Measurements from ENCODE around the gene ITGAL. TPM values are rescaled to one million over a fixed set of nuclear protein-coding genes. Genes with fewer than 3 reads are reported as not detected.

ITGAL gene
- total and polyA plus RNA-seq, 2 donors = 1.8 to 4.1 TPM

- Histone ChIP-seq H3K36me3 (ENCODE audit: insufficient read depth) (no peaks in the 10 kb centered on the region), H3K27ac (ENCODE audit: low read depth) (no peak overlapping the region), H3K4me1 (ENCODE audit: insufficient read depth) (no peaks in the 10 kb centered on the region), H3K4me3 (ENCODE audit: low read depth, low read length) (no peak overlapping the region)
- 70% methylated on average over 6 of the region's 6 CpGs for WGBS
- no peak for DNase-seq (ENCODE audit: extremely low spot score)
Observed at GRCh38 chr16:30490210-30490609, 17.7 kb downstream of the ITGAL start.

- H3K4me1 ChIP-seq (ENCODE audit: insufficient read depth) = no peaks in the 10 kb centered on the region
- DNase-seq (ENCODE audit: extremely low spot score) = no peak
- H3K36me3 ChIP-seq (ENCODE audit: insufficient read depth) = no peaks in the 10 kb centered on the region
- H3K27ac ChIP-seq (ENCODE audit: low read depth) = no peak overlapping the region
- WGBS = 84% methylated on average over 4 of the region's 4 CpGs
- no peak overlapping the region for H3K4me3 ChIP-seq (ENCODE audit: low read depth, low read length)
Observed at GRCh38 chr16:30491229-30491628, 18.7 kb downstream of the ITGAL start.

GRCh38 chr16:30491744-30492308, 19.3 kb downstream of the ITGAL start:
- H3K36me3 ChIP-seq (ENCODE audit: insufficient read depth) = no peaks in the 10 kb centered on the region
- no peak overlapping the region for H3K4me3 ChIP-seq (ENCODE audit: low read depth, low read length)
- DNase-seq (ENCODE audit: extremely low spot score) = no peak
- H3K4me1 ChIP-seq (ENCODE audit: insufficient read depth) = no peaks in the 10 kb centered on the region
- WGBS = 43% methylated on average over 6 of the region's 6 CpGs
- no peak overlapping the region for H3K27ac ChIP-seq (ENCODE audit: low read depth)

GRCh38 chr16:30493941-30494488, 21.5 kb downstream of the ITGAL start:
- Histone ChIP-seq H3K4me1 (ENCODE audit: insufficient read depth) (no peaks in the 10 kb centered on the region), H3K36me3 (ENCODE audit: insufficient read depth) (no peaks in the 10 kb centered on the region), H3K4me3 (ENCODE audit: low read depth, low read length) (no peak overlapping the region), H3K27ac (ENCODE audit: low read depth) (no peak overlapping the region)
- 71% methylated on average over 11 of the region's 11 CpGs for WGBS
- DNase-seq (ENCODE audit: extremely low spot score) = no peak

- 60% methylated on average over 12 of the region's 12 CpGs for WGBS
- Histone ChIP-seq H3K4me1 (ENCODE audit: insufficient read depth) (no peaks in the 10 kb centered on the region), H3K36me3 (ENCODE audit: insufficient read depth) (no peaks in the 10 kb centered on the region), H3K4me3 (ENCODE audit: low read depth, low read length) (no peak overlapping the region), H3K27ac (ENCODE audit: low read depth) (no peak overlapping the region)
- DNase-seq (ENCODE audit: extremely low spot score) = no peak
Observed at GRCh38 chr16:30494709-30495108, 22.2 kb downstream of the ITGAL start.

GRCh38 chr16:30499284-30499683, 26.7 kb downstream of the ITGAL start:
- 73% methylated on average over 8 of the region's 8 CpGs for WGBS
- H3K27ac ChIP-seq (ENCODE audit: low read depth) = no peak overlapping the region
- no peaks in the 10 kb centered on the region for H3K4me1 ChIP-seq (ENCODE audit: insufficient read depth)
- no peak overlapping the region for H3K4me3 ChIP-seq (ENCODE audit: low read depth, low read length)
- no peaks in the 10 kb centered on the region for H3K36me3 ChIP-seq (ENCODE audit: insufficient read depth)
- no peak for DNase-seq (ENCODE audit: extremely low spot score)

GRCh38 chr16:30503403-30504296, 31.1 kb downstream of the ITGAL start:
- 67% methylated on average over 6 of the region's 6 CpGs for WGBS
- H3K36me3 ChIP-seq (ENCODE audit: insufficient read depth) = no peaks in the 10 kb centered on the region
- no peak overlapping the region for H3K4me3 ChIP-seq (ENCODE audit: low read depth, low read length)
- H3K27ac ChIP-seq (ENCODE audit: low read depth) = no peak overlapping the region
- no peak for DNase-seq (ENCODE audit: extremely low spot score)
- no peaks in the 10 kb centered on the region for H3K4me1 ChIP-seq (ENCODE audit: insufficient read depth)

- Histone ChIP-seq H3K4me3 (ENCODE audit: low read depth, low read length) (no peak overlapping the region), H3K4me1 (ENCODE audit: insufficient read depth) (no peaks in the 10 kb centered on the region), H3K36me3 (ENCODE audit: insufficient read depth) (no peaks in the 10 kb centered on the region), H3K27ac (ENCODE audit: low read depth) (no peak overlapping the region)
- DNase-seq (ENCODE audit: extremely low spot score) = no peak
- WGBS = 60% methylated on average over 4 of the region's 4 CpGs
Observed at GRCh38 chr16:30509081-30509765, 36.7 kb downstream of the ITGAL start.

GRCh38 chr16:30510376-30510938, 37.9 kb downstream of the ITGAL start:
- Histone ChIP-seq H3K27ac (ENCODE audit: low read depth) (no peak overlapping the region), H3K4me3 (ENCODE audit: low read depth, low read length) (no peak overlapping the region), H3K36me3 (ENCODE audit: insufficient read depth) (no peaks in the 10 kb centered on the region), H3K4me1 (ENCODE audit: insufficient read depth) (no peaks in the 10 kb centered on the region)
- DNase-seq (ENCODE audit: extremely low spot score) = no peak
- 65% methylated on average over 4 of the region's 4 CpGs for WGBS

- no peak for DNase-seq (ENCODE audit: extremely low spot score)
- Histone ChIP-seq H3K4me1 (ENCODE audit: insufficient read depth) (no peaks in the 10 kb centered on the region), H3K4me3 (ENCODE audit: low read depth, low read length) (no peak overlapping the region), H3K27ac (ENCODE audit: low read depth) (no peak overlapping the region), H3K36me3 (ENCODE audit: insufficient read depth) (no peaks in the 10 kb centered on the region)
- WGBS = 96% methylated on average over 3 of the region's 3 CpGs
Observed at GRCh38 chr16:30511509-30511908, 39.0 kb downstream of the ITGAL start.

GRCh38 chr16:30515275-30515674, 42.7 kb downstream of the ITGAL start:
- Histone ChIP-seq H3K36me3 (ENCODE audit: insufficient read depth) (no peaks in the 10 kb centered on the region), H3K27ac (ENCODE audit: low read depth) (no peak overlapping the region), H3K4me3 (ENCODE audit: low read depth, low read length) (no peak overlapping the region), H3K4me1 (ENCODE audit: insufficient read depth) (no peaks in the 10 kb centered on the region)
- DNase-seq (ENCODE audit: extremely low spot score) = no peak
- 73% methylated on average over 2 of the region's 2 CpGs for WGBS

- Histone ChIP-seq H3K4me3 (ENCODE audit: low read depth, low read length) (no peak overlapping the region), H3K27ac (ENCODE audit: low read depth) (no peak overlapping the region), H3K36me3 (ENCODE audit: insufficient read depth) (no peaks in the 10 kb centered on the region), H3K4me1 (ENCODE audit: insufficient read depth) (no peaks in the 10 kb centered on the region)
- DNase-seq (ENCODE audit: extremely low spot score) = no peak
- 87% methylated on average over 10 of the region's 10 CpGs for WGBS
Observed at GRCh38 chr16:30518552-30518951, 46.0 kb downstream of the ITGAL start.

Measured in urinary bladder (tissue), 4 donors.